Omental fat pad (tissue), 4 donors: ENCODE measurements around the gene PAX8. TPM values are rescaled to one million over a fixed set of nuclear protein-coding genes. Genes with fewer than 3 reads are reported as not detected.
A peak's percentile ranks its signal among the peaks of the same experiment; 100 is the strongest.

Experiments used
- ATAC-seq: fragments of 150-250 bp; one replicate; pipeline ENCODE4 v1.9.1; 2016; ENCODE audit warnings: mild to moderate bottlenecking, moderate library complexity; ENCODE audit not compliant: low FRiP score
- DNase-seq: peaks from one replicate; pipeline ENCODE4 v3.0.0-alpha.2; 2019; ENCODE audit warnings: low spot score
- total RNA-seq, 4 donors: library from RNA; depleted of rRNA; stranded (reverse); fragments of >200 nt; gene quantifications; one replicate each; pipeline ENCODE4 v1.1.0, GENCODE V29; 2016
- TF ChIP-seq, protein P1 (sequence below), 3 donors: fragments of 450-650 bp; IDR thresholded peaks; one replicate each; pipeline ENCODE4 v1.5.1; 2016 to 2017; ENCODE audit warnings: antibody characterized with exemption in 3 of 3, mild to moderate bottlenecking in 3 of 3, moderate library complexity in 2 of 3

Gene PAX8
- total RNA-seq, 4 donors from 2014 or later: 2.8 to 9.4 (median 5.8) TPM

DNA sequence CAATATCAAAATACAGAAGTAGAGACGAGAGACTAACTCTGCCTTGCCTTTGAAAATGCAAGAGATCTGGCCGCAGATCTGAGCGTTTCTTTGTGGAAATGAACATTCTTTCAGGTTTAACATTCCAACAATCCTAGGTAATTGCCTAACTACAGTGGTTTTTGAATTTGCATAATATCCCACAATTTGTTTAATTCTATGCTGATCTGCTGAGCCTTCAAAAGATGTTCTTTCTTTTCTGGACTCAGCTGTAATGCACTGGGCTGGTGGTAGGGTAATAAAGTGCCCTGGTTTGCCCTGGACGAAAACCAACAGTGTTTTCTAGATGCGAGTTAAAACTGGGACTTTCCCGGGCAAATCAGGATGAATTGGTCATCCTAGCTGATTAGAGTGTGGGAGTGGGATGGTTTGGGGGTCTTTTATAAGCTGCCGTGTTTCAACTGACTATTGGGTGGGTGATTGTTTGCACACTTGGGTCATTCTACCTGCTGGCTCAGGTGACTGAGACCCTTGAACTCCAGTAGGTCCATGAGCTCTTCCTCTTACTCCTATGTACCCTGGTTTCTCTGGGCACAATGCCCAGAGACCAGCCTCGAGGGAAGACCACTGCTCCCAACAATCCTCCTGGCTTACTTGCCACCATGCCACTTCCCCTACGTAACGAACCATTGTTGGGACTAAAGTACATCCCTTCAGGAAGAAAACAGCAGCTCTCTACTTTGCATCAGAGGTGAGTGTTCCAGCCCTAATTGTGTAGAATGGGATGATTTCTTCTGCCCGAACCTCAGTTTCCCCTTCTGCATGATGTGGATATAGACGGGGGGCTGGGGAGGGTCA lies 3.4 kb upstream of the PAX8 start:
- peak; percentile 63 for ATAC-seq
- no peak for DNase-seq
- TF ChIP-seq, protein P1, sequence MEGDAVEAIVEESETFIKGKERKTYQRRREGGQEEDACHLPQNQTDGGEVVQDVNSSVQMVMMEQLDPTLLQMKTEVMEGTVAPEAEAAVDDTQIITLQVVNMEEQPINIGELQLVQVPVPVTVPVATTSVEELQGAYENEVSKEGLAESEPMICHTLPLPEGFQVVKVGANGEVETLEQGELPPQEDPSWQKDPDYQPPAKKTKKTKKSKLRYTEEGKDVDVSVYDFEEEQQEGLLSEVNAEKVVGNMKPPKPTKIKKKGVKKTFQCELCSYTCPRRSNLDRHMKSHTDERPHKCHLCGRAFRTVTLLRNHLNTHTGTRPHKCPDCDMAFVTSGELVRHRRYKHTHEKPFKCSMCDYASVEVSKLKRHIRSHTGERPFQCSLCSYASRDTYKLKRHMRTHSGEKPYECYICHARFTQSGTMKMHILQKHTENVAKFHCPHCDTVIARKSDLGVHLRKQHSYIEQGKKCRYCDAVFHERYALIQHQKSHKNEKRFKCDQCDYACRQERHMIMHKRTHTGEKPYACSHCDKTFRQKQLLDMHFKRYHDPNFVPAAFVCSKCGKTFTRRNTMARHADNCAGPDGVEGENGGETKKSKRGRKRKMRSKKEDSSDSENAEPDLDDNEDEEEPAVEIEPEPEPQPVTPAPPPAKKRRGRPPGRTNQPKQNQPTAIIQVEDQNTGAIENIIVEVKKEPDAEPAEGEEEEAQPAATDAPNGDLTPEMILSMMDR (IDR thresholded peaks at IDR 0.05): no peak

DNA sequence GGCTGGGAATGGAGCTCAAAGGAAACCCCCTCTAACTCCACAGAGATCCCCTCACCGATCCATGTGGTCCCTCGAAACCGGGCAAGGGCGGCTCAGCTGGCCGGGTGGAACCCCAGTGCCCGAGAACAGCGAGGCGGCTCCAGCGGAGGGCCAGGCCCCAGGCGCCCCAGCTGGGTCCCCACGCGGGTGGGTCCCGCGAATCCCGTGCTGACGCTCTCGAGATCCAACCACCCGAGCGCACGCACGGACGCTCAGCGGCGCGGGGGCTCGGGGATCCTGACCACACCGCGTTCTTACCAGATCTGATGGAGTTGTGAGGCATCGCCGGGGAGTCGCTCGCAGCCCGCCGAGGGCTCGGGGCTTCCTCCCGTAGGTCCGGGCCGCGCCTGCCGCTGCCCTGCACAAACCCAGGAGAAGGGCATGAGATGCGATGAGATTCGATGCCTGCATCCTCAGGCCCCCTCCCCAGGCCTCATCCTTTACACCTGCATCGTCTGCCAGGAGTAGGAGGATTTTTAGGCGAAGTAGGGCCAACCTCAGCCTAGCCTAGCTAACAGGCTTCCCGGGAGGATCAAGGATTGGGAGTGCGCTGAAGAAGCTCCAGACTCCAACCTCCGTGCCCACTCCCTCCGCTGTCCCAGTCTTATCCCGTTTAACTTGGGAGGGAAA lies 514 bp downstream of the PAX8 start:
- no peak for ATAC-seq
- TF ChIP-seq, protein P1 (IDR thresholded peaks at IDR 0.05): no peak
- no peak for DNase-seq

DNA sequence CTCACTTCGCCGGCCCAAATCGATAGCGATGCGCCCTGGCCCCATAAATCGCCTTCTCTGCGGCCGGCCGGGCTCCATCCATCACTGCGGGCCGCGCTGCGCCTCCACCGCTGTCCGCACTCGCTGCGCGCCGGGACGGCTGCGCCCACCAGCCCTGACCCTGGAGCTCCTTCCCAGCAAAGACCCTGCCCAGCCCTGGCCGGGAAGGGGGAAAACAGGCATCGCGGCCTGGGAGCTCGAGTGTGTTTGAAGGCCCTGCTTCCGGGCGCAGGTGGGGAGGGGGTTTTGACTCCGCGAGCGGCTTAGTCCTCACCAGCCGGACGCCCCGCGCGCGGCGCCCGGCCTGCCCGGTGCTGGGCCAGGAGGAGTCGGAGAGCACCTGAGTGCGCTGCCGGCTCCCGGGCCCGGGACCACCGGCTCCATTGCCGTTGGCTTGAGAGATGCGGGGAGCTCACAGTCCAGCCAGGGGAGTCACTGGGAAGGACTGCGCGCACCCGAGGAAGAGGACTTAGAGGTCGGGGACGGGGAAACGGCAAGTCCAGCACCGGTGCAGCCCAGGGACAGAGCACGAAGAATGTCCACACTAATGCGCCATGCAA lies 1.1 kb downstream of the PAX8 start:
- ATAC-seq: no peak
- no peak for DNase-seq
- TF ChIP-seq, protein P1 (IDR thresholded peaks at IDR 0.05): no peak

DNA sequence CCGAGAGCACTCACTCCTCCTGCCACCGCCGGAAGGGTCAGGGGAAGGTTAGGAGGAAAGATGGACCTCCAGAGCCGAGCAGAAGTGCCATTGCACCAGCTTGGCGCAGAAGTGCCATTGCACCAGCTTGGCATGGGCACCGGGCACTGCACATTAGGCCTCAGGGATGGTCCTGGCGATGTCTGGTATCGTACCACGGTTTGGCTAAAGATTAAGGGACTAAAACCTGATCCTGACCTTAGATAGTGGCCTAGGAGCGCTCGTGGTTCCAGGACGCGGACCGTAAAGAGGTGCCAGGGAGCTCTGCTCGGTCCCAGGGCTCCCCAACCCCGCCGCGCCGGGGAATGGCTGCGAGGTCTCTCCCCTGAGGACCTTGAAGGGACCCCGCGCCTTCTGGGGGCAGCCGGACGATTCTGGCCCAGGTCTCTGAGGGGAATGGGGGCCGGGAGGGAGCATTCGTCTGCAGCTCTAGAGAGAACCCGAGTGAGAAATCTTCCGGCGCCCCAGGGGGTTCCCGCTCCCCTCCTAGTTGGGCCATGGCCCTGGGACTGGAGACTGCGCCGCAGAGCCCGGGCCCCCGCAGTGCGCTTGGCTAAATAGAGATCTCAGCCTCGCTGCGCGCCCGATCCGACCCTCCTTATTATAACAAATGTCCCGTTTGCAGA lies 1.8 kb downstream of the PAX8 start:
- DNase-seq (no peak), ATAC-seq (no peak)
- TF ChIP-seq, protein P1 (IDR thresholded peaks at IDR 0.05): no peak

DNA sequence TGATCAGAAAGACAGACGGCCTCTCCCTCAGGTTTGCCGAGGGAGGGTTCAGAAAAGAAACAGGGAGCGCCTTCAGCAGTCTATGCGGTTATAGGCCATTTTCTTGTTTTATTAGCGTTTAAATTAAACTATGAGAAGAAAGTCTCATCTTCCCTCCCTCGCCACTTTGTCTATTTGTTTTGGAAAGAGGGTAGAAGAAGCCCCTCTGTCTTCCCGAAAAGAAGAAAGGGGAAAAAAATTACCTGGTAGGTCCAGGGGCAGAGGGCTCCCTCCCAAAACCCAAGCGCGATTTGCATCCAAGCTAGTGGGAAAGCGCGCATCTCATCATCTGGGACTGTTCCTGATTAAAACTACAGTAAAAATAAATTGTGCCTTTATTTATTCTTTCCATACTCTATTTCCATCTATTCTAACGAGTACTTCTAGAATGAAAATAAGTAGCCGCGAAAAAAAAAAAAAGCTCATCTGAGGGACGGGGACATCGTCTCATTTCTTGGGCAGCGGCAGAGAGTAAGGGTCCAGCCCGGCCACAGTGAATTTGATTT lies 2.4 kb downstream of the PAX8 start:
- TF ChIP-seq, protein P1 (IDR thresholded peaks at IDR 0.05): no peak
- DNase-seq: no peak
- no peak for ATAC-seq

DNA sequence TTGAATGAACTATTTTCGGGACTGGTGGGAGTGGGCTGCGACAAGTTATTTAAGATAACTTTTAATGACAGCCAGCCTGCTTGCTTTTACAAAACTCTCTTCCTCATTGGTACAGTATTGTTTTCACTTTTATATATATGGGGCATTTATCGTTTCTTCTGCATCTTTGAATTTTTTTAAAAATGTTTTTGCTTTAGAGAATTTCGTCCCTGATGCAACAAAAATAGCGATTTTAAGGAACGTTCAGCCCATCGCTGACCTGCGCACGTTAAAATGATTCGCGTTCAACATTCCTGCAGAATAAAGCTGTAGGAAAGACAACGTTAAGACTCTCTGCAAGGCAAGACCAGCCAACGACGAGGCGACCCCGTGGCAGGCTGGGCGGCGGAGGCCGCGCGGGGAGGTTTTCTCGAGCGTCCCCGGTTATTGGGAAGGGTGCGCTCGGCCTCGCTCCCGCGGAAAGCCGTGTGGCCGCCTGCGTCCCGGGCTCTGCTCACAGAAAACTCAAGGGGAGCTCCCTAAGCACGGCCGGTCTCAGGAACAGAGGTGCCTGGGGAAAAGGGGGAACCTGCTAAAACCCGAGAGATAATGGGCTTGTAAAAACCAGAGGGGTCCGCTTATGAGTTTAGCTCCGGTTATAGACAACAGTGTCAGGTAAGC lies 3.0 kb downstream of the PAX8 start:
- TF ChIP-seq, protein P1 (IDR thresholded peaks at IDR 0.05): no peak
- DNase-seq: no peak
- ATAC-seq: no peak
